Right lobe of liver (tissue), 4 donors: Measurements from ENCODE around the gene IL6ST.

Experiments used
- POLR2A ChIP-seq: fragments of 450-650 bp; IDR thresholded peaks from one replicate; pipeline ENCODE4 v1.6.1; 2017; ENCODE audit warnings: antibody characterized with exemption, mild to moderate bottlenecking
- TF ChIP-seq, protein P1 (sequence below), 4 donors: fragments of 200-600 bp in 3 of 4; fragments of 450-650 bp in 1 of 4; IDR thresholded peaks; one replicate each; pipeline versions ENCODE4 v1.5.1 to v1.8.0; 2016 to 2022; ENCODE audit warnings: antibody characterized with exemption in 4 of 4, mild to moderate bottlenecking in 2 of 4
- donor health status: DM: no; HTN: no; CAD: no.
- donor health status: DM: no; HTN: no; CAD: no.
- donor health status: DM: no; HTN: yes; CAD: no.

DNA sequence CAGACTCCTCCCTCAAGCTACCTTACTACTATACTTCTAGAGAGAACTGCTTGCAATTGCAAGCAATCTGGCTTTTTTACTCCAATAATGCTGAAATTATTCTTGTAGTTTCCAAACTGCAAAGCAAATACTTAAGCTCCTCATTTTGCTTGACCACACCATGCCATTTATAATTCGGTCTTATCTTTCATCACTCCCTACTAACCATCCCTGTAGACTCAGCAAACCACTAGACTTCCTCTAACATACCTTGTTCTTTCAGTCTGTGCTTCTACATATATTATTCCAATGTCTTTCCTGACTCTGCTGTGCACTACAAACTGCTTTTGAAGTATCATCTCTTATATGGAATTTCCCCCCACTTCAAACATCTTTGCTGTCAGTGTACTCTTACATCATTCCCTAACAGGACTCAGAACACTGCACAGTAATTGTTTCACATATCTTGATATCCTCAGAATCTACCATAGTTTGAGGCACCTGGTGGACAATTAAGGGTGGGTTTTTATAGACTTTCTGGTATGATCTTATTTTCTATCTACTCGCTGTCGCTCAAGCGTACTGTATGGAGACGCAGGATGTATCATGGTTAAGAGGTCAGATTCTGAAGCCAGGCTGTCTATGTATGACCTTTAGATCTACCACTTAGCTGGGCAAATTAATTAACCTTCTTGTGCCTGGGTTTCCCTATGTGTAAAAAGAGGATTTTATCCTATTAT is 2.8 kb downstream of the IL6ST start:
- TF ChIP-seq, protein P1, sequence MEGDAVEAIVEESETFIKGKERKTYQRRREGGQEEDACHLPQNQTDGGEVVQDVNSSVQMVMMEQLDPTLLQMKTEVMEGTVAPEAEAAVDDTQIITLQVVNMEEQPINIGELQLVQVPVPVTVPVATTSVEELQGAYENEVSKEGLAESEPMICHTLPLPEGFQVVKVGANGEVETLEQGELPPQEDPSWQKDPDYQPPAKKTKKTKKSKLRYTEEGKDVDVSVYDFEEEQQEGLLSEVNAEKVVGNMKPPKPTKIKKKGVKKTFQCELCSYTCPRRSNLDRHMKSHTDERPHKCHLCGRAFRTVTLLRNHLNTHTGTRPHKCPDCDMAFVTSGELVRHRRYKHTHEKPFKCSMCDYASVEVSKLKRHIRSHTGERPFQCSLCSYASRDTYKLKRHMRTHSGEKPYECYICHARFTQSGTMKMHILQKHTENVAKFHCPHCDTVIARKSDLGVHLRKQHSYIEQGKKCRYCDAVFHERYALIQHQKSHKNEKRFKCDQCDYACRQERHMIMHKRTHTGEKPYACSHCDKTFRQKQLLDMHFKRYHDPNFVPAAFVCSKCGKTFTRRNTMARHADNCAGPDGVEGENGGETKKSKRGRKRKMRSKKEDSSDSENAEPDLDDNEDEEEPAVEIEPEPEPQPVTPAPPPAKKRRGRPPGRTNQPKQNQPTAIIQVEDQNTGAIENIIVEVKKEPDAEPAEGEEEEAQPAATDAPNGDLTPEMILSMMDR (IDR thresholded peaks at IDR 0.05), result no peak
- no peak for TF ChIP-seq POLR2A
